HL-60/S4 treated with phorbol 12-myristate 13-acetate at 8.2 ng/mL for 4 days and 3 days (cell line): ENCODE results near the gene PPFIBP2.

Experiments
- in situ Hi-C: fragments of 300-500 bp; cut with MboI; formaldehyde crosslinking; loops from 2 replicates; pipeline ENCODE4 v1.15.0; 2022; ENCODE audit warnings: low sequenced_read_pairs

The PPFIBP2 gene

GRCh38 chr11:7524462-7525235 lies 10.8 kb downstream of the PPFIBP2 start:
- in situ Hi-C loops, result no loop called here

GRCh38 chr11:7525424-7525823 lies 11.6 kb downstream of the PPFIBP2 start:
- in situ Hi-C loops, result no loop called here

GRCh38 chr11:7527029-7527428 lies 13.2 kb downstream of the PPFIBP2 start:
- in situ Hi-C loops, result no loop called here

- in situ Hi-C loops, result no loop called here
These were observed 14.8 kb downstream of the PPFIBP2 start for GRCh38 chr11:7528514-7529049.

GRCh38 chr11:7530013-7530640 lies 16.3 kb downstream of the PPFIBP2 start:
- in situ Hi-C loops, result no loop called here

GRCh38 chr11:7531011-7531410 lies 17.2 kb downstream of the PPFIBP2 start:
- in situ Hi-C loops, result no loop called here

- in situ Hi-C loops, result no loop called here
These were observed 18.8 kb downstream of the PPFIBP2 start for GRCh38 chr11:7532405-7533145.

- in situ Hi-C loops, result no loop called here
These were observed 19.6 kb downstream of the PPFIBP2 start for GRCh38 chr11:7533199-7534041.

- in situ Hi-C loops, result no loop called here
These were observed 20.2 kb downstream of the PPFIBP2 start for GRCh38 chr11:7534042-7534378.

GRCh38 chr11:7536100-7536499 lies 22.3 kb downstream of the PPFIBP2 start:
- in situ Hi-C loops, result no loop called here

GRCh38 chr11:7537265-7537664 lies 23.5 kb downstream of the PPFIBP2 start:
- in situ Hi-C loops, result no loop called here

- in situ Hi-C loops, result no loop called here
These were observed 24.2 kb downstream of the PPFIBP2 start for GRCh38 chr11:7538031-7538430.

GRCh38 chr11:7538466-7539454 lies 25.0 kb downstream of the PPFIBP2 start:
- in situ Hi-C loops, result no loop called here

GRCh38 chr11:7540830-7541555 lies 27.2 kb downstream of the PPFIBP2 start:
- in situ Hi-C loops, result no loop called here

- in situ Hi-C loops, result no loop called here
These were observed 29.5 kb downstream of the PPFIBP2 start for GRCh38 chr11:7543302-7543701.

GRCh38 chr11:7544021-7544420 lies 30.2 kb downstream of the PPFIBP2 start:
- in situ Hi-C loops, result no loop called here

GRCh38 chr11:7545611-7546010 lies 31.8 kb downstream of the PPFIBP2 start:
- in situ Hi-C loops, result no loop called here

GRCh38 chr11:7546324-7546791 lies 32.6 kb downstream of the PPFIBP2 start:
- in situ Hi-C loops, result no loop called here

GRCh38 chr11:7547687-7548086 lies 33.9 kb downstream of the PPFIBP2 start:
- in situ Hi-C loops, result no loop called here
